Transverse colon (tissue), 4 donors: ENCODE results near the gene PHF21B. TPM values are rescaled to one million over a fixed set of nuclear protein-coding genes. Genes with fewer than 3 reads are reported as not detected.

Experiments used
- DNase-seq: peaks from one replicate; pipeline ENCODE4 v3.0.0-alpha.2; 2019
- H3K27ac ChIP-seq, 4 donors: fragments of 200-600 bp; sonication (generic); 2 replicates each; pipeline ENCODE4 v1.5.1; 2016 to 2018; ENCODE audit warnings: inconsistent platforms in 4 of 4
- H3K27me3 ChIP-seq: fragments of 200-600 bp; sonication (generic); 2 replicates; pipeline ENCODE4 v1.5.1; 2017; ENCODE audit warnings: inconsistent platforms
- H3K36me3 ChIP-seq, 4 donors: fragments of 200-600 bp; sonication (generic); 2 replicates each; pipeline ENCODE4 v1.5.1; 2017 to 2019; ENCODE audit warnings: inconsistent platforms in 4 of 4
- H3K4me1 ChIP-seq, 4 donors: fragments of 200-600 bp; sonication (generic); 2 replicates each; pipeline ENCODE4 v1.5.1; 2017 to 2020; ENCODE audit warnings: inconsistent platforms in 4 of 4
- H3K4me3 ChIP-seq, 4 donors: fragments of 200-600 bp; sonication (generic); 1 replicate in 1 of 4; 2 replicates in 3 of 4; pipeline versions ENCODE4 v1.5.1 to v1.6.1; 2017 to 2019; ENCODE audit warnings: inconsistent platforms in 4 of 4
- H3K9me3 ChIP-seq, 2 donors: fragments of 200-600 bp; sonication (generic); 2 replicates each; pipeline ENCODE4 v1.5.1; 2017 to 2019; ENCODE audit warnings: inconsistent platforms in 2 of 2
- EP300 ChIP-seq: sonication (generic); formaldehyde crosslinking; IDR thresholded peaks from one replicate; pipeline ENCODE4 v1.6.1; 2017; ENCODE audit warnings: antibody characterized with exemption, low read depth
- POLR2A ChIP-seq: fragments of 450-650 bp; IDR thresholded peaks from one replicate; pipeline ENCODE4 v1.6.1; 2016; ENCODE audit warnings: antibody characterized with exemption, mild to moderate bottlenecking, moderate library complexity
- POLR2AphosphoS5 ChIP-seq, 3 donors: sonication (generic); formaldehyde crosslinking; IDR thresholded peaks; one replicate each; pipeline ENCODE4 v1.6.1; 2016; ENCODE audit warnings: antibody characterized with exemption in 3 of 3
- WGBS, 2 donors: methylation state at CpG; one replicate each; pipeline ENCODE4 v1.1.5; 2018; ENCODE audit warnings: low coverage in 1 of 2; 5-methylcytosine and 5-hydroxymethylcytosine counted together
- in situ Hi-C, 4 donors: fragments of 200-750 bp; cut with MboI; loops; one replicate each; pipeline versions ENCODE4 v1.15.0 to v1.15.1; 2017; ENCODE audit warnings: low sequenced_read_pairs in 3 of 4, low pct_ligation_motif_present in 1 of 4, low pct_unique_long_range_greater_than_20kb in 1 of 4
- intact Hi-C: fragments of 100-400 bp; cut with DNase I; formaldehyde crosslinking; loops from one replicate; pipeline ENCODE4 v1.15.1; 2023; ENCODE audit warnings: low total_unique reads
- total RNA-seq, 4 donors: library from RNA; depleted of rRNA; stranded (reverse); fragments of >200 nt; gene quantifications; one replicate each; pipeline ENCODE4 v1.1.0, GENCODE V29; 2016
- TF ChIP-seq, protein P1 (sequence below), 5 experiments: fragments of 200-600 bp in 3 of 5; fragments of 450-650 bp in 2 of 5; sonication (generic) in 3 of 5; IDR thresholded peaks; 1 replicate in 2 of 5; 2 replicates in 3 of 5; pipeline ENCODE4 v1.5.1; 2016 to 2017; ENCODE audit warnings: antibody characterized with exemption in 5 of 5, inconsistent platforms in 3 of 5, mild to moderate bottlenecking in 2 of 5, moderate library complexity in 1 of 5

PHF21B gene
- total RNA-seq, 4 donors from 2014 or later = not detected

DNA sequence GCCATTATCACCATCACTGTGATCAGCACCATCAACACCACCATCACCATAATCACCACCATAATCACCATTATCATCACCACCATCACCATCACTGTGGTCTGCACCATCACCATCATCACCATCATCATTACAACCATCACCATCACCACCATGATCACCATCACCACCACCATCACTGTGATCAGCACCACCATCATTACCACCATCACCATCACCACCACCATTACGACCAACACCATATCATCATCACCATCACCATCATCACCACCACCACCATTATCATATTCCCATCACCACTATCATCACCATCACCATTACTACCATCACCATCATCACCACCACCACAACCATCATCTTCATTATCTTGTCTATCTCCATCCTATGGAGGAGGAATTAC lies 125.2 kb downstream of the PHF21B start:
- H3K36me3 ChIP-seq = no peaks in the 10 kb centered on the region
- no peak overlapping the region for H3K27ac ChIP-seq
- WGBS, 2 donors = 92 to 93% methylated on average over 1 of the region's 1 CpG
- no peaks in the 10 kb centered on the region for H3K27me3 ChIP-seq
- H3K9me3 ChIP-seq = no peaks in the 10 kb centered on the region
- no peaks in the 10 kb centered on the region for H3K4me1 ChIP-seq
- DNase-seq = no peak
- intact Hi-C loops = no loop called here
- TF ChIP-seq EP300 = no peak
- no peak for TF ChIP-seq POLR2AphosphoS5 (IDR thresholded peaks at IDR 0.05)
- in situ Hi-C loops = no loop called here
- no peak overlapping the region for H3K4me3 ChIP-seq

DNA sequence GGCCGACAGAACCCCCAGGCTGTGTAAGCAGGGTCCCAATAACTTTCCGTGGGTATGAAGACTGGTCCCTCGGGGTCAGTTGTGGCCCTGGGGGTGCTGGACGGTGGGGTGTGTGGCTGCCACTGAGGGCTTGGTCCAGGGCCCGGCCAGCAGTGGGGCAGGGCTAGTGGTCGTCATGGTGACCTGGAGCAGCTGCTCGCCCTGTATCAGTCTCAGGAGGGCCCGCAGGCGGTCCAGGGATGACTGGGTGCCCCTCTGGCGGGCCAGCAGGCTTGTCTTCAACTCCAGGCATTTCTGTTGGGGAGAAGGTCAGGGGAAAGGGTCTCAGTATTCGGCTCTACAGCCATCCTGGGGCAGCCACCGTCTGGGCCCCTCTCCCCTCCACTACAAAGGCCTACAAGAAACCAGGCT lies 126.8 kb downstream of the PHF21B start:
- DNase-seq = no peak
- TF ChIP-seq POLR2AphosphoS5 (IDR thresholded peaks at IDR 0.05) = no peak
- no peak for TF ChIP-seq EP300
- no peak for TF ChIP-seq POLR2A
- TF ChIP-seq, protein P1, sequence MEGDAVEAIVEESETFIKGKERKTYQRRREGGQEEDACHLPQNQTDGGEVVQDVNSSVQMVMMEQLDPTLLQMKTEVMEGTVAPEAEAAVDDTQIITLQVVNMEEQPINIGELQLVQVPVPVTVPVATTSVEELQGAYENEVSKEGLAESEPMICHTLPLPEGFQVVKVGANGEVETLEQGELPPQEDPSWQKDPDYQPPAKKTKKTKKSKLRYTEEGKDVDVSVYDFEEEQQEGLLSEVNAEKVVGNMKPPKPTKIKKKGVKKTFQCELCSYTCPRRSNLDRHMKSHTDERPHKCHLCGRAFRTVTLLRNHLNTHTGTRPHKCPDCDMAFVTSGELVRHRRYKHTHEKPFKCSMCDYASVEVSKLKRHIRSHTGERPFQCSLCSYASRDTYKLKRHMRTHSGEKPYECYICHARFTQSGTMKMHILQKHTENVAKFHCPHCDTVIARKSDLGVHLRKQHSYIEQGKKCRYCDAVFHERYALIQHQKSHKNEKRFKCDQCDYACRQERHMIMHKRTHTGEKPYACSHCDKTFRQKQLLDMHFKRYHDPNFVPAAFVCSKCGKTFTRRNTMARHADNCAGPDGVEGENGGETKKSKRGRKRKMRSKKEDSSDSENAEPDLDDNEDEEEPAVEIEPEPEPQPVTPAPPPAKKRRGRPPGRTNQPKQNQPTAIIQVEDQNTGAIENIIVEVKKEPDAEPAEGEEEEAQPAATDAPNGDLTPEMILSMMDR (IDR thresholded peaks at IDR 0.05) = no peak
- no peaks in the 10 kb centered on the region for H3K4me1 ChIP-seq
- intact Hi-C loops (no loop called here), in situ Hi-C loops (no loop called here)
- no peaks in the 10 kb centered on the region for H3K27me3 ChIP-seq
- 76% methylated on average over 12 of the region's 12 CpGs; no CpG with 5 or more reads in 1 of the 2 donors for WGBS, 2 donors
- H3K36me3 ChIP-seq = no peaks in the 10 kb centered on the region
- H3K27ac ChIP-seq = no peak overlapping the region
- no peak overlapping the region for H3K4me3 ChIP-seq
- no peaks in the 10 kb centered on the region for H3K9me3 ChIP-seq

- intact Hi-C loops (no loop called here), in situ Hi-C loops (no loop called here)
- Histone ChIP-seq H3K36me3 (no peaks in the 10 kb centered on the region), H3K4me3 (no peak overlapping the region), H3K27me3 (no peaks in the 10 kb centered on the region), H3K4me1 (no peaks in the 10 kb centered on the region), H3K27ac (no peak overlapping the region), H3K9me3 (no peaks in the 10 kb centered on the region)
- 84% methylated on average over 26 of the region's 26 CpGs; no CpG with 5 or more reads in 1 of the 2 donors for WGBS, 2 donors
- no peak for DNase-seq
- TF ChIP-seq POLR2AphosphoS5 (IDR thresholded peaks at IDR 0.05) (no peak), POLR2A (no peak), EP300 (no peak)
- TF ChIP-seq, protein P1 (IDR thresholded peaks at IDR 0.05) = no peak
These were observed 127.4 kb downstream of the PHF21B start for GRCh38 chr22:44882226-44882905.

DNA sequence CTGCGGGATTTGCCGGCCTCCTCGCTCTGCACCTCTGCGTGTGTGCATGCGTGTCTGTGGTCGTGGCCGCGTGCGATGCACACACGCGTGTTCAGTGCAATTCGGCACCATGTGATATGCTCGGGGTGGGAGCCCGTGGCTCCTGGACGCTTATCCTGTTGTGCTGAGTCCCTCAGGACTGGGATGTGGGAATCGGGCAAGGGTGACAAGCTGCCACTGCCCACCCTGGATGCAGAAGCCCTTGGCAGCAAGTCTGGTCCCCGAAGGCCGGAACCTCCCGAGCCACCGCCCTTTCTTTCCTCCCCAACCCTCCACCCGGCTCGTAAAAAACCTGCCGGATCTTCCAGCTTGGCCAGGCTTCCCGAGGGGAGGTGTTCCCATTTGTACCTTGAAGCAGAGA lies 128.2 kb downstream of the PHF21B start:
- H3K36me3 ChIP-seq = no peaks in the 10 kb centered on the region
- TF ChIP-seq EP300 (no peak), POLR2A (no peak), POLR2AphosphoS5 (IDR thresholded peaks at IDR 0.05) (no peak)
- TF ChIP-seq, protein P1 (IDR thresholded peaks at IDR 0.05) = no peak
- peaks cover 0 to 4% of the 10 kb centered on the region in 2 donors for H3K9me3 ChIP-seq
- intact Hi-C loops = no loop called here
- no peak overlapping the region for H3K4me3 ChIP-seq
- no peak overlapping the region for H3K27ac ChIP-seq
- DNase-seq = no peak
- WGBS, 2 donors = 80% methylated on average over 24 of the region's 24 CpGs; no CpG with 5 or more reads in 1 of the 2 donors
- in situ Hi-C loops = no loop called here
- no peaks in the 10 kb centered on the region for H3K4me1 ChIP-seq
- no peaks in the 10 kb centered on the region for H3K27me3 ChIP-seq
